HG02885 (cell line): Measurements from ENCODE around the gene ASMTL.
"Not testable (repeated sequence)": the region's sequence is repeated elsewhere in the genome, so short reads cannot be mapped to it uniquely, and the experiment has no call there.

Experiments used
- ATAC-seq: cut with Tn5 transposase; IDR thresholded peaks from one replicate; pipeline ENCODE4 v1.9.1; 2021; ENCODE audit warnings: mild to moderate bottlenecking; ENCODE audit not compliant: unreplicated experiment, poor library complexity

The ASMTL gene

DNA sequence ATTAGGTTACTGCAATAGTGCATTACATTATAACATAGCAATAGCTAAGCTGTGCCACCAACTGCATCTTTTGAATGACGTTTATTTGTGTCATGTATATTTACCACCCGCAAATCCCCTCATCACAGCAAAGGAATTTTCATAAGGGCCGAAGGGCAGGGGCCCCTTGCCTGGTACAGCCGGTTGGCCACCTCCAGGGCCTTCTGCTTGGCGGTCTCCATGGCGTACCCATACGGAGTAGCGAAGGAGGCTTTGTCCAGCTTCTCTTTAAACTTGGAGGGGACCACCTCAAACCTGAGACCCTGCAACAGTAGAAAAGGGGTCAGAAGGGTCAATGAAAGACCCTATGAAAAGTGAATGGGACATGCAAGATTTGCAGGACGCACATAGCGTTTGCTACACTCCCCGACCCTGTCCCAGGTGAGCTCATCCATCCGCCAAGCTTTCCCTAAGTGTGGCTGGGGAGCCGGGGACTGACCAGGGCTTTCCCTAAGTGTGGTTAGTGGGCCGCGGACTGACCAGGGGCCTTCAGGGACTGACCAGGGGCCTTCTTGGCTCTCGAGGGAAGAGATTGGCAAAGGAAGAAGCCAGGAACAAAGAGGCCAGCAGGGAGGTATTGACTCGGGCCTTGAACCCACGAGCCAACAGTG, 10.6 kb downstream of the ASMTL start:
- no peak for ATAC-seq

DNA sequence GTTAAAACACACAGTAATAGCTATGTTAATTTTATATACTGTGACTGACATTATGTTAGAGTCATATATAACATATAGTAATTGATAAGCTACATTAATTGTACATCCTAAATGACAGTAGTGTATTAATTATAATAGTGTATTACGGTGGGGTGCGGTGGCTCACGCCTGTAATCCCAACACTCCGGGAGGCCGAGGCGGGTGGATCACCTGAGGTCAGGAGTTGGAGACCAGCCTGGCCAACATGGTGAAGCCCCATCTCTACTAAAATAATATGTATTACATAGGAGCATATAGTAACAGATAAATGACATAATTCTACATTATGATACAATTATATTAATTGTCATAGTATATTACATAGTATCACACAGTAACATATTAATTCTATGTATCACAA, 12.2 kb downstream of the ASMTL start:
- ATAC-seq, result no peak

DNA sequence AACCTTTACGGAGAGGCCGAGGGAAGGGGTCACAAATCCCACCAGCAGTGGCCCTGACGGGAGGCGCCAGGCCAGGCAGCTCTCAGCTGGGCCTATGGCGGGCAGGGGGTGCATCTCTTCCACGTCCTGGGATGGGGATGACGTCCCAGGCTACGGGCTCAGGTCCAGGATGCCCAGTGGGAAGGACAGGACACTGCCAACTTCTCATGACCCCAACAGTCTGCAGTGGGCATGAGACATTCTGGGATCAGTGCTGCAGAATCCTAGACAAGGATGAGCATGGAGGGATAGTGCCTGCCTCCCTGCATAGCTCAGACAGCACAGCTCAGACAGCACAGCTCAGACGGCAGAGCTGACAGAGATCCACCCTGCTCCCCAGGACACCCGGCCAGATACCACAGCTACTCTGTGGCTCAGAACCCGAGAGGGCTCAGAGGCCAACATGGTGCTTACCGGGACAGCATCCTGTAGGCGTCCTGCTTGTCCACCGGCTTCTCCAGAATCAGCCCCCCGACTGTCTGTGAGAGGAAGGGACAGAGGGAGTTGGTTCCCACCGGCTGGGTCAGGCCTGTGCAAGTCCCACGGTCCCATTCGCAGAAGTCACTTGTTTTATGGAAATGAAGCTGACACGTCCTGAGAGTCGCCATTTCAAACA, 17.3 kb downstream of the ASMTL start:
- no peak for ATAC-seq

DNA sequence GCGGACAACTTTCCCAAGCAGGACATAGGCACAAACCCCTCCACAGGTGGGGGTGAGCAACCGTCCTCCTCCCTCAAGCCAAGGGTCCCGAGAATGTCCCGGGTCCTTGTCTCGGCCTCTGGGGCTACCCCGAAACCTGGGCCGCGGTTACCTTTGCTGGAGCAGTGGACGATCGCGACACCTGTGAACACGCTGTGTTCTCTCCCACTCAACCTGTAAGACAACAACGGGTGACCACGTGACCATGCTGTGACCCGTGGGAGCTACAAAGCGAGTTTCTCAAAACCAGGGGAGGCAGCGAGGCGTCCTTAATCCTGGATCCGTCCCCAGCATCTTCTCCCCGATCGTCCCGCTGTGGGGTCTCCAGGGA, 17.9 kb downstream of the ASMTL start:
- no peak for ATAC-seq

DNA sequence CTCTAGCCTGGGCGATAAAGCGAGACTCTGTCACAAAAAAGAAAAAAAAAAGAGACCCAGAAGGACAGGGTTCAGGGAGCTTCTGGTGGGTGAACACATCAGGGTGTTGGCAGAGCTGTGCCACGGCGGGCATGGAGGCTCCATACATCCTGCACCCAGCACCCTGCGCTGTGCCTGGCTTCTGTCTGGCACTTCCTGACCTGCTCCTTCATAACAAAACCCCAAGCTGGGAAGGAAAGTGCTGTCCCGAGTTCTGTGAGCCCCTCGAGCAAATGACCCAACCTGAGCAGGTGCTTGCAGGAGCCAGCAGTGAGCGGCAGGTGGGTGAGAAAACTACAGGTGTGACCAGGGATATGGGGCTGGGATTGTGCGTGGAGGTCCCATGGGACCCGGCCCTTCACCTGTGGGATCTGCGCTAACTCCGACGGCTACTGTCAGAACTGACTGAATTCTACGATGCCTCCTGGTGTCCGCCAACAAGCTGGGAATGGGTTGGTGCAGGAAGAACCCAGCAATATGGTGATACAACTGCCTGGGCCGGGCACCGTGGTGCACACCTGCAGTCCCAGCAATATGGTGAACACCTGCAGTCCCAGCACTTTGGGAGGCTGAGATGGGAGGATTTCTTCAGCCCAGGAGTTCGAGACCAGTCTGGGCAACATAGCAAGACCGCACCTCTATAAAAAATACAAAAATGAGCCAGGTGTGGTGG, 18.9 kb downstream of the ASMTL start:
- no peak for ATAC-seq

DNA sequence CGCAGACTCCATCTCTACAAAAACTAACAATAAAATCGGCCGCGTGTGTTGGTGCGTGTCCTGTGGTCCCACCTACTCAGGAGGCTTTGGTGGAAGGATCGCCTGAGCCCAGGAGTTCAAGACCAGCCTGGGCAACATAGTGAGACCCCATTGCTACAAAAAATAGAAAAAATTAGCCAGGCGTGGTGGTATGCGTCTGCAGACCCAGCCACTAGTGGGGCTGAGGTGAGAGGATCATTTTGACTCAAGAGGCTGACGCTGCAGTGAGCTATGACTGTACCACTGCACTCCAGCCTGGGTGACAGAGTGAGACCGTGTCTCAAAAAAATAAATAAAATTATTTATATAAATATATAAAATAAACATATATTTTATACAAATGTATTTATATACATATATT, 22.3 kb downstream of the ASMTL start:
- ATAC-seq, result no peak

DNA sequence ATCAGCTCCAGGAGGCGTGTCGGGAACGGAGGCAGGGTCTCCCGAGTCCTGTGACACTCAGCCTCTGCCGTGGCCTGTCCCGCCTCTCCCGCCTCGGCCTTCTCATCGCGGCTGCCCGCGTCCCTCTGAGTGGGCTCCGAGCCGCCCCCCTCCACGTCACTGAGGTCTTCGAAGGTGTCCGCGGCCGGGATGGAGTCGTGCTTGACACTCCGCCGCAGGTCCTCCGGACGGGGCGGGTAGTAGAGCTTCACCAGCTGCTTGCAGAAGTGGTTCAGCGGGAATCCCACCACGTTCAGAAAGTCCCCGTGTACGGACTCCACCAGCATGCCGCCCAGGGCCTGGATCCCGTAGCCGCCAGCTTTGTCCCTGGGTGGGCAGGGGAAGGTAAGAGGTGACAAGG, 25.0 kb downstream of the ASMTL start:
- no peak for ATAC-seq

DNA sequence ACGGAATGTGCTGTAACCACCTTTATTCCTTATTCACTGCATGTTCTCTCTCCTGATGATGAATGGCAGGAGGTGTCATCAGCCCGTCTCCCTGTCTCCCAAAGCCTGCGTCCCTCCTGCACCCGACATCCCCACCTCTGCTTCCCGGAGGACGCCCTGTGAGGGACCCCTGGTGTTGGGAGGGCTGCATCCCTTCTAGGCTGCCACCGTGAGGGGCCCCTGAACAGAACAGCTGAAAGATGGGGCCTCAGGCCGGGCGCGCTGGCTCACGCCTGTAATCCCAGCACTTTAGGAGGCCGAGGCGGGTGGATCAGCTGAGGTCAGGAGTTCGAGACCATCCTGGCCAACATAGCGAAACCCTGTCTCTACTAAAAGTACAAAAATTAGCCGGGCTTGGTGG, 26.4 kb downstream of the ASMTL start:
- ATAC-seq, result not testable (repeated sequence)

DNA sequence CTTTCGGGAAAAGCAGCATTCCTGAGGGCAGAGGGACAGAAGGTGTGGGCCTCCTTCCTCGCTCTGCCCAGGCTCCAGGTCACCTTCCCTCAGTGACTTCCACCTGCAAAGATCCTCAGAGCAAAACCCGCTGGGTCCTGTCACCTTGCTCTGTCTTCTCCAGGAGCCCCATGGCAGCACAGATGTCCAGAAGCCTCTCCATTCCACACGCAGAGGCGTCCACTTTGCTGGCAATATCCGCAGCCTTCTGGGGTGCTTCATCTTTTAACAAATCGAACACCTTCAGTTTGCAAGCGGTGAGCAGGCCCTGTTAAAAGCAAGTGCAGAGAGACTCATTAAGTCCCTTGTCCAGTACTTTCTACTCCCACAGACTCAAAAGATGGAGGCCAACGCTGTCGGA, 27.3 kb downstream of the ASMTL start:
- ATAC-seq, result no peak

DNA sequence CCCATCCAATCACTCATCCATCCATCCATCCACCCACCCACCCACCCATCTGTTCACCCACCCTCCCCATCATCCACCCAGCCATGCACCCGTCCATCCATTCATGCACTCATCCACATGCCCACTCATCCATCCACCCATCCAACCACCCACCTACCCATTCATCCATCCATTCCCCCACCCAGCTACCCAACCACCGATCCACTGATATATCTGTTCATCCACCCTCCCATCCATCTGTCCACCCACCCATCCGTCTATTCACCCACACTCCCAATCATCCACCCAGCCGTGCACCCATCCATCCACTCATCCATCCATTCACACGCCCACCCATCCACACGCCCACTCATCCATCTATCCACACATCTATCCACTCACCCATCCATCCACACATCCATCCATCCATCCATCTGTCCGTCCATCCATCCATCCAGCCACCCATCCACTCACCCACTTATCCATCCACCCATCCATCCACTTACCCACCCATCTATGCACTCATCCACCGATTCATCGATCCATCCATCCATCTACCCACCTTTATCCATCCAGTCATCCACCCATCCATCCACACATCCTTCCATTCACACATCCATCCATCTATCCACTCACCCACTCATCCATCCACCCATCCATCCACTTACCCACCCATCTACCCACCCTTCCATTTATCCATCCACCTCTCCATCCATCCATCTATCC, 28.4 kb downstream of the ASMTL start:
- no peak for ATAC-seq

DNA sequence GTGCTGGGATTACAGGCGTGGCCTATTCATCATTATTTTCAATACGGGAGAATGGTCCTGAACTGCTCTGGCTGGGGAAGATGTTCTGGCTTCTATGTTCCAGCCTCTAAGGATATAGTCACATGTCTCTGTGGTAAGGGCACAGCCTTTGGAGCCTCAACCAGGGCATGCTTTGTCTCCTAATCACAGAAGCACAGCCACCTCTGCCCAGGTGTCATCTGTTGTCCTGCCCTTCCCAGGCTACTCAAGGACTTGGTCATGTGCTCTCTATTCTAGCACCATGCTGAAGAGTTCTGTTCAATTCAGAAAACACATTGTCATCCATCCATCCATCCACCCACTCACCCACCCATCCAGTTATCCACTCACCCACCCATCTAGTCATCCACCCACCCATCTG, 29.5 kb downstream of the ASMTL start:
- ATAC-seq, result no peak

DNA sequence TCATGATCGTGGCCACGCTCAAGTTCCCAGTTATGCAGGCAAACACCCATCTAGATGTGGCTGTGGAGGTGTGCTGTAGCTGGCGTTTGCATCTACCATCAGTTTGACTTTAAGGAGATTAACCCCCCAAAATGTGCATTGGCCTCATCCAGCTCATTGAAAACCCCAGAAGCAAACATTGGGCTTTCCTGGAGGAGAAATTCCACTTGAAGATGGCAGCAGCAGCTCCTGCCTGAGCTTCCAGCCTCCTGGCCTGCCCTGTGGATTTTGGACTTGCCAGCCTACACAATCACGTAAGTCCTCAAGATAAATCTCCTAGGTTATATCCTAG, 30.6 kb downstream of the ASMTL start:
- ATAC-seq, result no peak

DNA sequence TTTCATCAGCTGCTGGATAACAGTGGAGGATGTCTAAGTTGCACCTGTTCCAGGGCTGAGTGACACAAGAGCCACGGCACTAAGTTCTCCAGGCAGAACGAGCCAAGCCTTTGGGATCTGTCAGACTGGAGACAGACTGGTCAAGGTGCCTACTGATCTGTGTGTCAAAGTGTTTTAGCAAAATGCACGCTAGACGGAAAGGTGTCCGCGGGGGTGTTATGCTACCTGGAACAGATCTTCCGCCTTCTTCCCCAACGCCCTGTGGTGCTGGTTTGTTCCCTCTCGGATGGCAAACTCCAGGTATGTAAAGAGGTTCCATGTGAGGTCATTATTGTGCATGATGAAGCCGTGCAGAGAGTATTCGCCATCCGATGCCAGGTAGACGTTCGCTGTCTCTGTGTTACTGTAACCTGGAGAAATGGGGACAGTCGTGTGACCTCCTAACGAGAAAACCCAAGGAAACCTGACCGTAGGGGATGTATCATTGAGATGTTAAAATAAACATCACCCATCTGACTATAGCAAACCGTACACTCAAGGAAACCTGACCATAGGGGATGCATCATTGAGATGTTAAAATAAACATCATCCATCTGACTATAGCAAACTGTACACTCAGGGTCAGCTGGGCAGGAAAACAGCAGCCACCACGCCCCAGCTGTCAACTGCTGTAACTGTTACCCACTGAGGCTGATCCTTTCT, 31.1 kb downstream of the ASMTL start:
- ATAC-seq, result no peak

DNA sequence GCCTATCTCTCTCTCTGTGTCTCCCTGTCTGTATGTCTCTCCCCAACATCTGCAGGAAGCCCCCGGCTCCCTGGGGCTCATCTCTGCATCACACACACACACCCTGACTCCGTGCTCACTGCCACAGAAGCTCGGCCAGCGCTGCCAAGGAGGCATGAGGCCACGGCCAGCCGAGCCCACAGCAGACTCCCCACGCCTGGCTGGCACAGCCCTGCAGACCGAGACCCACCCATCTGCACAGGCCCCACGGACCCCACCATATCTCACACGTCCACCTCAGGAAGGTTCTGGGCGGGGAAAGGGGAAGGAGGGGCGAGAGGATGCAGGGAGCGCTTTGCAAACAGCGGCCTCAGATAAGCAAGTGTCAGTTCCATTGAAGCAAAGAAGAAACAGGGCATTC, 32.3 kb downstream of the ASMTL start:
- ATAC-seq, result no peak

DNA sequence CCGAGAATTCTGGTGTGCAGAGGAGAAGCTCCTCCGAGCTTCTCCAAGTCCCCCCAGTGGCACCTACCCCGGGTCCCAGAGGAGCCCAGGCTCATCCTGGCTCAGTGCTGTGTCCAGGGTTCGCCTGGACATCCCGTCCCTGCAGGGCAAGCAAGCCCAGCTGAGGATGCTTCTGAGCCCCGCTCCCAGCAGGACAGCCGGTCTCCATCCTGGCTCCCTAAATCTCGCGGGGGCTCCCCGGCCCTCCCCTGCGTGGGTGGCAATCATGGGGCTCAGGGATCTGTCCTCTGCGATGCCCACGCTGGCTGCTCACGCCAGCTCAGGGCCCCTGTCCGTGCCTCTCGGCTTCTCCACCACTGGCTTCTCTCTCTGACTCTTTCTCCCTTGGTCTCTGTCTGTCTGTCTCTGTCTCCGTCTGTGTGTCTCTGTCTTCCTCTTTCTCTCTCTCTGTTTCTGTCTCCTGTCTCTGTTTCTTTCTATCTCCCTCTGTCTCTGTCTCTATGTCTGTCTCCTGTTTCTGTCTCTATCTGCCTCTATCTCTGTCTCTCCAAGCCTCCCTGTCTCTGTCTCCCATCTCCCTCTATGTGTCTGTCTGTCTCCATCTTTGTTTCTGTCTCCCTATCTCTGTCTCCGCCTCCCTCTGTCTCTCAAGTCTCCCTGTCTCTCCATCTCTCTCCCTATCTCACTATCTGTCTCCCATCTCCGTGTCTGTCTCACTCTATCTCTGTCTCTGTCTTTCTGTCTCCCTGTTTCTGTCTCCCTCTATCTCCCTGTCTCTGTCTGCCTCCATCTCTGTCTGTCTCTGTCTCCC, 33.0 kb downstream of the ASMTL start:
- no peak for ATAC-seq

DNA sequence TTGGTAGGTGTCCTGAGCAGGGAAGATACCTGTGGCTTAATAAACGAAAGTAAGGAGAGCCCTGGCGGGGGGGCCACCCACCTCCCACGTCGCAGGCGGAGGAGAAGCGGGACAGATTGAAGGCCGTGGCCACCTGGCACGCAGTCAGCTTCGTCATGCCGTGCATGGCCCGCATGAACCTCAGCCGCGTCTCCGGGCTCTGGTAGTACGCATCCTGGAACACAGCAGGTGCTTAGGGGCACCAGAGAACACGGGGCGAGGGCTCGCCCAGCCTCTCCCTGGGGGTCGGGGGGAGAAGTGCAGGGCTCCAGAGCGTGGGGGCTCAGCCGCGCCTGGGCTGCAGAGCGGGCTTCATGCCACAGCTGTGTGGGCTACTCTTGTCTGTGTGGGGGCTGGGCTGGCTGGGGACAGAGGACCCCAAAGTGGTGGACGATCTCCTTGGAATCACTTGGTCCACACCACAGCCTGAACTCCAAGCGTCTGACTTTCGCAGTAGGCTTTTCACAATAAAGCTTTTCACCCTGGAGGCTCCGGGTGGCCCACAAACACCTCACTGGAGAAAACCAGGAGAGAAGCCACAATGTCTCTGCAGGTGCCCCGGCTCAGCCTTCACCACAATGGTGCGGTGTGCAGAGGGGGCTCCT, 33.7 kb downstream of the ASMTL start:
- ATAC-seq, result no peak

DNA sequence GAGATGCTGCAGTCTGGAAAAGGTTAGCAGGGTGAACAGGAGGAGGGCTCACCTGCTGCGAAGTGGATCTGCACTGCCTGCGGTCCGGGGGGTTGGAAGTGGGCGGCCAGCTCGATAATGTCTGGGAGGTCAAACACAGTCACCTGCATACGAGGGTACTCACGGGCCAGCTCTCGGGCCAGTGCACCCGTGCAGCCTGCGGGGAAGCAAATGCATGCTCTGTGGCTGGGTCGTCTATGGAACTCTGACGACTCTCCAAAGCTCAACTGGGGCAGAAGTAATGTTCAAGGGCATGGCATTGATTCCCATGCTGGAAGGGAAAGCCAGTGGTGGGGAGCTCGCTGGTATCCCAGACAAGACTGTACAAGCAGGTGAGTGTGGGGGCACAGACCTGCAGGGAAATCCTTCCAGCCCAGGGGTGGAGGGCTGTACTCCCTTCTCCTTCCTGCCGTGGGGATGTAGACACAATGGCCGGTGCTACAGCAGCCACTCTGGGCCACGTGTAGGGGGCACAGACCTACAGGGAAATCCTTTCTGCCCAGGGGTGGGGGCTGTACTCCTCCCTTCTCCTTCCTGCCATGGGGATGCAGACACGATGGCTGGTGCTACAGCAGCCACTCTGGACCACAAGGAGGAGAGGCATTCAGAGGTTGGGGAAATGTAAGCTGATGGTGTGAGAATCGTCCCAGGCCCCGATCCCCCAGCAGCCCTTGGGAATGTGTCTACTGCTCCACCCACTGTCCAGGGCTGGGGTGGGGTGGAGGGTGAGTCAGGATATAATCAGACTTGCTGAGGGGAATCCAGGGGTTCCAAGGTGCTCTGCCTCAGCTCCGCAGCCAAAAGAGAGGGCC, 34.6 kb downstream of the ASMTL start:
- ATAC-seq, result no peak

DNA sequence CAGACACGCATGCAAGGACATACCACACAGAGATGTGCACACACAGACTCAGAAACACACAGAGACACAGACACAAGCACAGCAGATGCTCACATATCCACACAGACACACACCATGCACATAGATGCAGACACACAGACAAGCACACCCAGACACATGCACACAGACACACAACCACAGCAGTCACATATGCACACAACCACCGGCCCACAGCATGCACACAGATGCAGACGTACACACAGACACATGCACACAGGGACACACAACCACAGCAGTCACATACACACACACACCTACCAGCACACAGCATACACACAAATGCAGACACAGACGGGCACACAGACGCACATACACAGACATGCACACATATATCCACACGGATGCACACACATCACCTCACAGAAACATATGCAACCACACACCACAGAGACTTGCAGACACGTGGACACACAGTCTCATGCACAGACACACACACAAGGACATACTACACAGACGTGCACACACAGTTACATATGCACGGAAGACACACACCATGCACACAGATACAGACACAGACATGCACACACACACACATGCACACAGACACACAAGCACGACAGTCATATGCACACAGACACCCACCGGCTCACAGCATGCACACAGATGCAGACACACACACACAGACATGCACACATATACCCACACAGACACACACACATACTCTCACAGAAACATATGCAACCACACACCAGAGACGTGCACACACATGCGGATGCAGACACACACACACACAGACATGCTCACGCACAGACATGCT, 35.5 kb downstream of the ASMTL start:
- ATAC-seq, result no peak
